A549 treated with ZK216348 at 1 μM for 4 hours (cell line): ENCODE results near the gene ZNF493. TPM values are rescaled to one million over a fixed set of nuclear protein-coding genes. Genes with fewer than 3 reads are reported as not detected.

Source experiments
- total RNA-seq: library from RNA; stranded (reverse); fragments of 200-300 nt; extraction: Qiagen RNA extraction; gene quantifications from 5 replicates; pipeline ENCODE4 v1.2.3, GENCODE V29; 2022; ENCODE audit warnings: low read depth

Gene ZNF493
- total RNA-seq: 0.19 to 0.25 TPM in 2 of 5 replicates, not detected in the others

GRCh38 chr19:21396893-21397572 is at the start of gene ZNF493:
ZNF493 (plus strand) TSS chr19:21397133; CDS start chr19:21397238, 105 bp downstream.

GRCh38 chr19:21358768-21359451 is 38.0 kb upstream of the ZNF493 start, which contains the start of gene ZNF738:
ZNF738 (plus strand) TSS chr19:21359000; CDS start chr19:21359141, 141 bp downstream.

Other genes with a start within 250 kb of the ZNF493 start
- gene ZNF708, start 67.7 kb upstream of the ZNF493 start, total RNA-seq: 0.55 to 1.5 TPM (median 1.1 TPM) in 5 replicates
- 0.51 to 1.0 TPM (median 0.66 TPM) in 5 replicates for gene ZNF738, start 38.1 kb upstream of the ZNF493 start, total RNA-seq
- gene ZNF429, start 108.5 kb downstream of the ZNF493 start, total RNA-seq: not detected in 5 replicates